IPS DF 6.9 (cell line): ENCODE data around the gene BCL2A1.
"Not testable (repeated sequence)": the region's sequence is repeated elsewhere in the genome, so short reads cannot be mapped to it uniquely, and the experiment has no call there.

Experiments used
- DNase-seq: peaks from one replicate; pipeline ENCODE4 v3.0.0-alpha.2; 2013; ENCODE audit warnings: low read depth, low spot score
- H3K27ac ChIP-seq: one replicate; pipeline ENCODE4 v1.5.1; 2013; ENCODE audit warnings: low read length, control low read depth
- H3K27me3 ChIP-seq: 2 replicates; pipeline ENCODE4 v1.6.1; 2013; ENCODE audit warnings: mild to moderate bottlenecking, low read length; ENCODE audit not compliant: control insufficient read depth, insufficient read depth
- H3K36me3 ChIP-seq: 2 replicates; pipeline ENCODE4 v1.6.1; 2013; ENCODE audit warnings: low read length; ENCODE audit not compliant: control insufficient read depth, insufficient read depth
- H3K4me1 ChIP-seq: 2 replicates; pipeline ENCODE4 v1.6.1; 2013; ENCODE audit warnings: low read length; ENCODE audit not compliant: control insufficient read depth, insufficient read depth
- H3K4me3 ChIP-seq: 2 replicates; pipeline ENCODE4 v1.5.1; 2013; ENCODE audit warnings: mild to moderate bottlenecking, low read length
- H3K9me3 ChIP-seq: 2 replicates; pipeline ENCODE4 v1.6.1; 2013; ENCODE audit warnings: low read length, inconsistent platforms; ENCODE audit not compliant: control insufficient read depth, insufficient read depth
- WGBS: extraction: QIAGEN DNeasy Blood & Tissue Kit; methylation state at CpG from one replicate; pipeline ENCODE4 v1.1.7; 2013; ENCODE audit warnings: mixed read lengths, missing lambda C conversion rate; ENCODE audit not compliant: insufficient read length, insufficient coverage; 5-methylcytosine and 5-hydroxymethylcytosine counted together

The BCL2A1 gene

GRCh38 chr15:80011041-80011523 is 40.1 kb upstream of the BCL2A1 start:
- not testable (repeated sequence) for H3K27ac ChIP-seq, DNase-seq, H3K9me3 ChIP-seq, H3K4me3 ChIP-seq, H3K4me1 ChIP-seq, H3K36me3 ChIP-seq, H3K27me3 ChIP-seq
- no CpG with 5 or more reads among the region's 9 CpGs for WGBS

GRCh38 chr15:80010131-80010673 is 39.2 kb upstream of the BCL2A1 start:
- no peaks in the 10 kb centered on the region for H3K9me3 ChIP-seq
- H3K27ac ChIP-seq, result no peak overlapping the region
- no CpG with 5 or more reads among the region's 6 CpGs for WGBS
- no peaks in the 10 kb centered on the region for H3K36me3 ChIP-seq
- no peak overlapping the region for H3K4me3 ChIP-seq
- H3K4me1 ChIP-seq, result no peaks in the 10 kb centered on the region
- H3K27me3 ChIP-seq, result no peaks in the 10 kb centered on the region
- no peak for DNase-seq

GRCh38 chr15:80007532-80007931 is 36.5 kb upstream of the BCL2A1 start:
- DNase-seq, result no peak
- H3K4me1 ChIP-seq, result no peaks in the 10 kb centered on the region
- no CpG with 5 or more reads among the region's 5 CpGs for WGBS

GRCh38 chr15:80006946-80007345 is 36.0 kb upstream of the BCL2A1 start:
- Histone ChIP-seq H3K4me1 (no peaks in the 10 kb centered on the region), H3K4me3 (no peak overlapping the region), H3K36me3 (no peaks in the 10 kb centered on the region), H3K27me3 (no peaks in the 10 kb centered on the region), H3K9me3 (no peaks in the 10 kb centered on the region), H3K27ac (no peak overlapping the region)
- DNase-seq, result no peak
- WGBS, result no CpG with 5 or more reads among the region's 5 CpGs

More at GRCh38 chr15:80007532-80007931, 36.5 kb upstream of the BCL2A1 start:
- no peak overlapping the region for H3K27ac ChIP-seq
- H3K9me3 ChIP-seq, result no peaks in the 10 kb centered on the region
- no peaks in the 10 kb centered on the region for H3K27me3 ChIP-seq
- no peak overlapping the region for H3K4me3 ChIP-seq
- no peaks in the 10 kb centered on the region for H3K36me3 ChIP-seq

- Histone ChIP-seq H3K9me3 (no peaks in the 10 kb centered on the region), H3K36me3 (no peaks in the 10 kb centered on the region), H3K4me3 (no peak overlapping the region), H3K27me3 (no peaks in the 10 kb centered on the region), H3K27ac (no peak overlapping the region), H3K4me1 (no peaks in the 10 kb centered on the region)
- no peak for DNase-seq
- no CpG with 5 or more reads among the region's 6 CpGs for WGBS
Measured at GRCh38 chr15:80003934-80004472, 33.0 kb upstream of the BCL2A1 start.

- Histone ChIP-seq H3K27ac (no peak overlapping the region), H3K9me3 (no peaks in the 10 kb centered on the region), H3K4me3 (no peak overlapping the region), H3K27me3 (no peaks in the 10 kb centered on the region), H3K36me3 (no peaks in the 10 kb centered on the region), H3K4me1 (no peaks in the 10 kb centered on the region)
- DNase-seq, result no peak
- WGBS, result no CpG with 5 or more reads among the region's 12 CpGs
Measured at GRCh38 chr15:80003171-80003570, 32.2 kb upstream of the BCL2A1 start.

- H3K27ac ChIP-seq, result no peak overlapping the region
- no peaks in the 10 kb centered on the region for H3K4me1 ChIP-seq
- H3K27me3 ChIP-seq, result no peaks in the 10 kb centered on the region
- no peak for DNase-seq
- H3K9me3 ChIP-seq, result no peaks in the 10 kb centered on the region
- H3K4me3 ChIP-seq, result no peak overlapping the region
- no CpG with 5 or more reads among the region's 3 CpGs for WGBS
- no peaks in the 10 kb centered on the region for H3K36me3 ChIP-seq
Measured at GRCh38 chr15:80002267-80002666, 31.3 kb upstream of the BCL2A1 start.

- no peak for DNase-seq
- no peaks in the 10 kb centered on the region for H3K27me3 ChIP-seq
- no CpG with 5 or more reads among the region's 3 CpGs for WGBS
- H3K9me3 ChIP-seq, result no peaks in the 10 kb centered on the region
- H3K4me3 ChIP-seq, result no peak overlapping the region
- no peaks in the 10 kb centered on the region for H3K36me3 ChIP-seq
- H3K4me1 ChIP-seq, result no peaks in the 10 kb centered on the region
- H3K27ac ChIP-seq, result no peak overlapping the region
Measured at GRCh38 chr15:79994615-79995014, 23.6 kb upstream of the BCL2A1 start.

- H3K9me3 ChIP-seq, result no peaks in the 10 kb centered on the region
- no CpG with 5 or more reads among the region's 4 CpGs for WGBS
- H3K27me3 ChIP-seq, result no peaks in the 10 kb centered on the region
- H3K4me1 ChIP-seq, result no peaks in the 10 kb centered on the region
- no peak overlapping the region for H3K4me3 ChIP-seq
- no peak overlapping the region for H3K27ac ChIP-seq
- DNase-seq, result no peak
- no peaks in the 10 kb centered on the region for H3K36me3 ChIP-seq
Measured at GRCh38 chr15:79991826-79992225, 20.8 kb upstream of the BCL2A1 start.

GRCh38 chr15:79990997-79991334 is 20.0 kb upstream of the BCL2A1 start:
- H3K4me1 ChIP-seq, result no peaks in the 10 kb centered on the region
- WGBS, result no CpG with 5 or more reads among the region's 8 CpGs
- H3K36me3 ChIP-seq, result no peaks in the 10 kb centered on the region
- no peaks in the 10 kb centered on the region for H3K9me3 ChIP-seq
- no peak overlapping the region for H3K27ac ChIP-seq
- no peak for DNase-seq
- H3K4me3 ChIP-seq, result no peak overlapping the region
- no peaks in the 10 kb centered on the region for H3K27me3 ChIP-seq

- H3K9me3 ChIP-seq, result no peaks in the 10 kb centered on the region
- H3K4me1 ChIP-seq, result no peaks in the 10 kb centered on the region
- no peaks in the 10 kb centered on the region for H3K36me3 ChIP-seq
- no CpG with 5 or more reads among the region's 8 CpGs for WGBS
- H3K27ac ChIP-seq, result no peak overlapping the region
- H3K4me3 ChIP-seq, result no peak overlapping the region
- no peaks in the 10 kb centered on the region for H3K27me3 ChIP-seq
- no peak for DNase-seq
Measured at GRCh38 chr15:79990280-79990996, 19.4 kb upstream of the BCL2A1 start.
